Measurements from ENCODE around the gene FMNL2. TPM values are rescaled to one million over a fixed set of nuclear protein-coding genes. Genes with fewer than 3 reads are reported as not detected.

FMNL2 gene
- total RNA-seq, 1 experiment from 2014 or later, result 38.2 TPM

DNA sequence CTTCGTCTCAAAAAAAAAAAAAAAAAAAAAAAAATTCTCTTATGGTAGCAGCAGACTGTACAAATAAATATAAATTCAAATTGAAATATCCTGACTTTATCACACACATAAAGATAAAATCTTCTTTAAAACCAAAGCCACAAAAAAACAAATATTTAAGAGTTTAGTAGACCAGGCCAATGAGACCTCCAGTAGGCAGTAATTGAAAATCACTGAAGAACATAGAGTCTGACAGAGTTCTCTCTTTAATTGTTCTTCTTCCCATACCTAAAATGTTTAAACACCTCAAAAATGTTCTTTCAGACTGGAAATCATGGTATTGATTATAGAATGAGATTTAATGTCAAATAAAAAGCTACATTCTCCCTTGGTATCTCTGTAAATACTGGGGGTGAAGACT is 361.5 kb downstream of the FMNL2 start:
- intact Hi-C loops (cut with micrococcal nuclease; ENCODE audit: unreplicated experiment), result no loop called here
- Histone ChIP-seq H3K36me3 (ENCODE audit: control insufficient read depth, insufficient read depth, low read length) (no peaks in the 10 kb centered on the region), H3K9me3 (no peaks in the 10 kb centered on the region; the same call in 1 of the 2 replicates), H3K4me3 (ENCODE audit: low read depth, low read length) (no peak overlapping the region), H3K4me1 (peaks cover 8% of the 10 kb centered on the region), H3K27me3 (replicated peaks; ENCODE audit: control insufficient read depth, insufficient read depth, low read length) (no peaks in the 10 kb centered on the region)
- POLR2A ChIA-PET, result no interaction called here
- H3K9me3 Mint-ChIP-seq (ENCODE audit: unreplicated experiment), result peaks cover 7% of the 10 kb centered on the region
- BruUV-seq (replicated peaks), result no TSS peak
- CTCF ChIA-PET, result no interaction called here
- no peak for TF ChIP-seq CTCF (IDR thresholded peaks at IDR 0.05; ENCODE audit: insufficient read depth in 1 of 2, low read depth in 1 of 2, low read length in 1 of 2, severe bottlenecking in 1 of 2, unreplicated experiment in 1 of 2)
- H3K27ac Mint-ChIP-seq (ENCODE audit: unreplicated experiment), result no peak overlapping the region
- no peak overlapping the region for H3K4me3 Mint-ChIP-seq (ENCODE audit: unreplicated experiment)
- H3K27me3 Mint-ChIP-seq (ENCODE audit: insufficient read depth, unreplicated experiment), result no peaks in the 10 kb centered on the region
- peaks cover 27% of the 10 kb centered on the region for H3K36me3 Mint-ChIP-seq (ENCODE audit: insufficient read depth, unreplicated experiment)
- no peak for DNase-seq
- H3K4me1 Mint-ChIP-seq (ENCODE audit: low read depth, unreplicated experiment), result no peaks in the 10 kb centered on the region

Other genes starting within 250 kb of the FMNL2 start
- gene CACNB4, start 236.1 kb upstream of the FMNL2 start, total RNA-seq (2022), result 1.00 and 1.0 TPM in 2 replicates
- gene STAM2, start 159.4 kb upstream of the FMNL2 start, total RNA-seq (2022), result 20.3 and 24.4 TPM in 2 replicates